Stimulated activated CD4-positive, alpha-beta T cell treated with anti-CD3 and anti-CD28 coated beads, Interleukin-15, amount 100 ng/mL, for 1 hour (primary cell): ENCODE results near the gene MRPL49.

Experiments used
- DNase-seq, 2 donors: peaks; one replicate each; pipeline ENCODE4 v3.0.0-alpha.2; 2020; ENCODE audit warnings: low read depth in 1 of 2, low spot score in 1 of 2

The MRPL49 gene

DNA sequence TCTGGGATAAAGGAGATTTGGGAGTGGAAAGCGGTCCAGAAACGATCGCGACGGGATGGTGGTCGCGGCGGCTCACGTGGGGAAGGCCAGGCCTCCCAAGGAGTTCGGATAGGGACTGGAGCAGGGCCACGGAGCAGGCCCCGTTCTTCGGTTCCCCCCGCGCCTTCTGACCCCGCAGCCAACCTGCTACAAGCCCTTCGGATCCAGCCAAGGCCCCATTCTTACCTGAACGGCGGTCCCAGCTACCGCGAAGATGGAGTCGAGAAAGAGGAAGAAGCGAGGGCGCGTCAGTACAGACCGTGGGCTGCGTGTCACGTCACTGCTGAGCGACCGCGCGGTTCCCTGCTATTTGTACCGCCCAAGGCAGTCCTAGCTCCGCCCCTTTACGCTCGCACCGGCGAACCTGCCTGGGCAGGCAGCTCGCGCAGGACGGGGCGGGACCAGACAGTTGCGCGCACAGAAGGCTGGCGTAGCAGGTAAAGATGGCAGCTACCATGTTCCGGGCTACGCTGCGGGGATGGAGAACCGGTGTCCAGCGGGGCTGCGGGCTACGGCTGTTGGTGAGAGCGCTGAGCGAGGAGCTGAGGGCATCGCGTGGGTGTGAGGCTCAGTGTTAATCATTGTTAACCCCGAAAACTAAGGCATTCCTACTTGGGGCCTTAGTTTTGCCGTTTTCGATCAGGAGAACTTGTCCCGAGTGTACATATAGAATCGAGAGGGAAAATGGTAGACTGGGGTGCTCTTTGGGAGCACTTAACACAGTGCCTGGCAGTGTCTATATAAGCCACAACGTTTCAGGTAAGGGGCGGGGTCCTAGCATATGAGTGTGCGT lies at the start of gene MRPL49, which contains the start of gene FAU:
Gene MRPL49 (plus strand): TSS at position 457 of the 832 bp plus-strand sequence. CDS start 26 bp downstream, at position 483.
Gene FAU (minus strand): TSS at position 270 of the 832 bp plus-strand sequence. CDS start 321 bp downstream, outside the sequence.
- peak; percentile 96 to 97 for DNase-seq

DNA sequence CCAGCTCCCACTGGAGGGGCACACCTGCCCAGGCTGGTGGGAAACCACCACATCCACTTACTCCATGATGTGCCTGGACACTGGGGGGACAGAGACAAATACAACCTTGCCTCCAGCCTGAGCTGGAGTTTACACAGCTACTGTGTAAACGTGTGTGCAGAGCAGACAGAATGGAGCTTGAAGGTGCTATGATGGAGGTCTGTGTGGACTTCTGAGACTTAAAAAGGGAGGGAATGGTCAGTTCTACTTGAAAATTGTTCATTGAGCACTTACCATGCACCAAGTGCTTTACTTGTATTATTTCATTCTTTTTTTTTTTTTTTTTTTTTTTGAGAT lies 49.5 kb upstream of the MRPL49 start:
- DNase-seq = no peak

DNA sequence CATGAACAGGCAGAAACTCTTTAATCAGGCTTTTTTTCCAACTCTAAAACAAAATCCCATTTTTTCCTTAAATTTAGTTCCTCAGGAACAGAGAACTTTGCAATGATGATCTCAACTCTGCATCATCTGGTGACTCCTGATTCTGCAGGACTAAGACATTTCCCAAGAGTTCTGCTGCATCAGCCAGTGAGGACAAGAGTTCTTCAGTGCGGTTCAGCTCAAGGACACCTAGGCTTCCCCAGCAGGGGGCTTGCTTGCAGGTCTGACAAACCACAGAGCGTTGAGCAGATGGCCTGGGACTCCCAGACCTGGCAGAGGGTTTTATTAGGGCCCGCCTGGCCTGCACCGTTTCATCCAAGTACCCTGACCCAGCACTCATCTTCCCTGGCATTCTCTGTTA lies 44.7 kb upstream of the MRPL49 start:
- no peak for DNase-seq

- peak; percentile 54 to 59 for DNase-seq
These were observed 44.0 kb upstream of the MRPL49 start for GRCh38 chr11:65078151-65078550.

GRCh38 chr11:65078786-65079342 lies 43.3 kb upstream of the MRPL49 start:
- DNase-seq = no peak

DNA sequence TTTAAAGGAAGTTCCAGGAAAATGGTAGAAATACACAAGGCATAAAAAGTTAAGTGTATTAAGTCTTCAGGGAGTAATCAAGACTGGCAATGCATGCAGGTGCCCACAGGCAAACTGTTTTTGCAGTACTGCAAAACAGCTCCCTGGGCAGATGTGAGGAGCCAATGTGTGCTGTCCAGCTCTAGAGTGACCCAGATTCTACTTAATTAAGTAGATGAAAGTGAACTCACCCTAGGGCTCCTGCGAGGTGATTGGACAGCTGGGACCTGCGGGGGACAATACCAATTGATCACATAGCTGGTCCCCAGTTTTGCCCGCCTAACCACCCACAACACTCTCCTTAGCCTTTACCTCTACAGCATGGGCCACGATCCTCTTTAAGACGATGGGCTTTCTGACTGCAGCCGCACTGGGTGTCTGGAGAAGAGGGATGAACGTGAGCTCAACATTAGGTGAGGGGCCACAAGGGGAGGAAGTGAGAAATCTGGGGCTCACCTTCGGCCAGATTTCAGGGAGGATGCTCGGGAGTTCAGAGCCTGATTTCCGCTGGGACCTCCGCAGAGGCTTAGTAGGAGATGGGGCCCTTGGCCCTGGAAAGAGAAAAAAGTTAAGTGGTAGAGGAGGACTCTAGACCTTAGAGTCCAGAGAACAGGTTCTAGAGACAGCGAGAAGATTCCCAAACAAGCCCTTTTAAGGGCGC lies 38.8 kb upstream of the MRPL49 start:
- DNase-seq = no peak

DNA sequence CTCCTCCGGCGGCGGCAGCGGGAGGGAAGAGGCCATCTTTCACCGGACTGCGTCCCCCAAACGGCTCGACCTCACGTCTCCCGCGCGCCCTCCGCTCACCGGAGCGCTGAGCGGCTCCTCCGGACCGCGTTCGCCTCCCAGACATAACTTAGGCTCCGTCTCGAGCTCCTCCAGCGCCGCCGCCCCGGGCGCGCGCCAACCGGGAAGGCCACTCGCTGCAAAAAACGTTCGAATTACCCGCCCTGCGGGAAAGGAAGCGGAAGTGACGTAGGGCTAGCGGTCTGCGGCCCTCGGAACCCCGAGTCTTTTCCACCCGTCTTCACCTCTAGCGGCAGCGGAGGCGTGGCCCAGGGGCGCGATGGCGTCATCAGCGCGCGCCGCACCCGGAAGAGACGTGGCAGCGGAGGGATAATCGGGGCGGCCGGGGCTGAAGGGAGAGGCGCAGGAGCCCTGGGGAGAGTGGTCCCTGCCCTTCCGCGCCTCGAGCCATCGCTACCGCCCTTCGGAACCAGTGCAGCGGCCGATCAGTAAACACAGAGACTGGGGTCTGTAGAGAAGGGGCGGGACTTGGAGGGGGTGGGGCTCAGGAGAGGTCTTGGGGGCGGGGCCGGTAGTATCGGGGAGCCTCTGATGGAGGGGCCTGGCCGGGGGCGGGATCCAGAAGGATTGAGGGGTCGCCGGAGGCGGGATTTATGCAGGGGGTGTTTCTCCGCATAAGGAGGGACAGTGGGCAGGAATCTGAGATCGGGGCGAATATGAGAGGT lies 38.1 kb upstream of the MRPL49 start, which contains the start of the genes CDCA5 and ZFPL1:
Gene CDCA5 (minus strand): TSS at position 207 of the 764 bp plus-strand sequence. CDS start 62 bp downstream, at position 145.
Gene ZFPL1 (plus strand): TSS at position 389 of the 764 bp plus-strand sequence. CDS start 477 bp downstream, outside the sequence.
- peak; percentile 89 to 93 for DNase-seq

- DNase-seq = no peak
These were observed 37.3 kb upstream of the MRPL49 start for GRCh38 chr11:65084598-65085375.

- no peak for DNase-seq
These were observed 36.7 kb upstream of the MRPL49 start for GRCh38 chr11:65085446-65085845.

GRCh38 chr11:65086809-65087208 lies 35.3 kb upstream of the MRPL49 start:
- no peak for DNase-seq

DNA sequence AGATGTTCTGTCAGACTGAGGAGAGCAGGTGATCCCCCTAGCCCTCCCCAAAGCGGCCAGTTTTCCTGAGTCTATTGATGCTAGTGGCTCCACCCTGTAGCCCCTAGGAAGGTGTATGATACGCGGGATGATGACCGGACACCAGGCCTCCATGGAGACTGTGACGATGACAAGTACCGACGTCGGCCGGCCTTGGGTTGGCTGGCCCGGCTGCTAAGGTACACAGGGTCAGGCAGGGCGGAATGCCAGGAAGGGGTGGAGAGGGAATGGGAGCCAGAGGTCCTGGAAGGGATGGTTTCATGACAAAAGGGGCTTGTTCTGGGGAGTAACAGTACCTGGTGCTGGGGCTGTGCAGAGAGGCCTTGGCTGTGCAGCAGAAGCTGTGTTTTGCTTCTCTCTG lies 34.9 kb upstream of the MRPL49 start:
- DNase-seq = no peak

DNA sequence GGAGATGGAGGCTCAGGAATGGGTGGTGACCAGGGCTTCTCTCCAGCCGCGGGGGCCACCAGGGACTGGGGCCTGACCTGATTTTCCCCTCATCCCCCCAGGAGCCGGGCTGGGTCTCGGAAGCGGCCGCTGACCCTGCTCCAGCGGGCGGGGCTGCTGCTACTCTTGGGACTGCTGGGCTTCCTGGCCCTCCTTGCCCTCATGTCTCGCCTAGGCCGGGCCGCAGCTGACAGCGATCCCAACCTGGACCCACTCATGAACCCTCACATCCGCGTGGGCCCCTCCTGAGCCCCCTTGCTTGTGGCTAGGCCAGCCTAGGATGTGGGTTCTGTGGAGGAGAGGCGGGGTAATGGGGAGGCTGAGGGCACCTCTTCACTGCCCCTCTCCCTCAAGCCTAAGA lies 34.3 kb upstream of the MRPL49 start:
- no peak for DNase-seq

GRCh38 chr11:65089621-65090020 lies 32.5 kb upstream of the MRPL49 start:
- DNase-seq = no peak

DNA sequence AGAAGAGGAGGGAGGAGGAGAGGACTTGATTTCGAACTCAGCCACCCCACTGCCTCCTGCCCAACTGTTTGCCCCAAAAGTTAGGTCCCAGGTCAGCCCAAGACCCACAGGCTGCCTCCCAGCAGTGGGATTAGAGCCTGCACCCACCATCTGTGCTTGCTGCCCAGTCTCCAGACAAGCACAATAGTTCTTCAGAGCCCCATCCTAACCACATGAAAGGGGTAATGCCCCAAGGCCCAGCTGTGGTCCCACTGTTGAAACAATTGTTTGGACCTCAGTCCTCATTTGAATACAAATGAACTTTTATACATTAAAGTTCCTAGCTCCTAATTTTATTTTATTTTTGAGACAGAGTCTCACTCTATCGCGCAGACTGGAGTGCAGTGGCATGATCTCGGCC lies 31.5 kb upstream of the MRPL49 start:
- no peak for DNase-seq

GRCh38 chr11:65095427-65095826 lies 26.7 kb upstream of the MRPL49 start:
- DNase-seq = no peak

DNA sequence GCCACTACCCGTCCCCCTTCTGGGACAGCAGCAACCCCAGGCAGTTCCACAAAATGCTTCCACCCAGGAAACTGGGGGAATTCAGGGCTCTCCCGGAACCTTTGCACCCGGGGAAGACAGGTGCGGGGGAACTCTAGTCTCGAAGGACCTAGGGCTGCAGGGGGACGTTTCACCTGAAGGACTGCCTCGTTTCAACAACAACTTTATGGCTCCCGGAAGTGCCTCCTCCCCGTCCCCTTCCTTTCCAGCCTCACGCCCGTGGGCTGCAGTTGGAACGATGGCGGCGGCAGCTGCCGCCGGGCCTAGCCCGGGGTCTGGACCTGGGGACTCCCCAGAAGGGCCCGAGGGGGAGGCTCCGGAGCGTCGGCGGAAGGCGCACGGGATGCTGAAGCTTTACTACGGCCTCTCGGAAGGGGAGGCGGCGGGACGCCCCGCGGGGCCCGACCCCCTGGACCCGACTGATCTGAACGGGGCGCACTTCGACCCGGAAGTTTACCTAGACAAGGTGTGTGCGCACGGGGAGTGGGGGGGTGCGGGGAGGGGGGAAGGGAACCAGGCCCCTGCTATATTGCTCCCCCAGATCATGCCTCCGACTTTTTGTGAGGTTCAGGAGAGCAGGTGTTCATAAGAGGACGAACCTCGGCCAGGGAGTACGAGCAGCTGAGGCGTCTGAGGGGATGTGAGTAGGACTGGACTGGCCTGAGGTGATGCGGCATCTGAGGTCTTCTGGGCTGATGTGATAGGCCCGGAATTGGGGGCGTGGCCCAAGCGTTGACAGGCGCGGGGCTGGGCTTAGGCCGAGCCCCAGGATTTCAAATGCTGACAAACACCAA lies 25.9 kb upstream of the MRPL49 start, which contains the start of gene VPS51:
Gene VPS51 (plus strand): TSS at position 241 of the 833 bp plus-strand sequence. CDS start 37 bp downstream, at position 278.
- peak; percentile 70 to 71 for DNase-seq

DNA sequence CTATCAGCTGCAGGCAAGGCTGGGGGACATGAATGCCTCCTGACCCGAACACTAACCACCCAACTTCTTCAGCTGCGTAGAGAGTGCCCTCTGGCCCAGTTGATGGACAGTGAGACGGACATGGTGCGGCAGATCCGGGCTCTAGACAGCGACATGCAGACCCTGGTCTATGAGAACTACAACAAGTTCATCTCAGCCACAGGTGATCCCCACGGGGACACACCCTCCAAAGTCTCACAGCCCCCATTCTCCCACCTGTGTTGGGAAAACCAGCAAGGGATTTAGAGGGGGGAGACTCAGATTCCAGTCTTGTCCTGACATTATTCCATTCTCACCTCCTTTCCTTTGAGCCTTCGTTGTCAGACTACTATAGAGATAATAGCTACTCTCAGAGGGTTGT lies 25.2 kb upstream of the MRPL49 start:
- no peak for DNase-seq

- DNase-seq = no peak
These were observed 21.3 kb upstream of the MRPL49 start for GRCh38 chr11:65100674-65101350.
